Suprapubic skin (tissue), 4 donors: ENCODE data around the gene C1orf35. TPM values are rescaled to one million over a fixed set of nuclear protein-coding genes. Genes with fewer than 3 reads are reported as not detected.

Source experiments
- DNase-seq, 2 donors: peaks; one replicate each; pipeline ENCODE4 v3.0.0-alpha.2; 2019; ENCODE audit warnings: low spot score in 2 of 2
- H3K27ac ChIP-seq: fragments of 200-600 bp; sonication (generic); one replicate; pipeline ENCODE4 v1.5.1; 2019
- H3K27me3 ChIP-seq: fragments of 200-600 bp; sonication (generic); one replicate; pipeline ENCODE4 v1.5.1; 2019
- H3K36me3 ChIP-seq: fragments of 200-600 bp; sonication (generic); one replicate; pipeline ENCODE4 v1.5.1; 2019
- H3K4me1 ChIP-seq: fragments of 200-600 bp; sonication (generic); one replicate; pipeline ENCODE4 v1.5.1; 2019
- H3K4me3 ChIP-seq: fragments of 200-600 bp; sonication (generic); one replicate; pipeline ENCODE4 v1.5.1; 2019; ENCODE audit warnings: mild to moderate bottlenecking
- H3K9me3 ChIP-seq: fragments of 200-600 bp; sonication (generic); one replicate; pipeline ENCODE4 v1.5.1; 2019
- EP300 ChIP-seq: sonication (generic); formaldehyde crosslinking; IDR thresholded peaks from one replicate; pipeline ENCODE4 v1.6.1; 2017; ENCODE audit warnings: antibody characterized with exemption
- POLR2A ChIP-seq, 2 donors: fragments of 450-650 bp; IDR thresholded peaks; one replicate each; pipeline ENCODE4 v1.6.1; 2017; ENCODE audit warnings: antibody characterized with exemption in 2 of 2, mild to moderate bottlenecking in 2 of 2, moderate library complexity in 2 of 2
- POLR2AphosphoS5 ChIP-seq, 3 donors: sonication (generic); formaldehyde crosslinking; IDR thresholded peaks; one replicate each; pipeline ENCODE4 v1.6.1; 2017; ENCODE audit warnings: antibody characterized with exemption in 3 of 3
- WGBS: methylation state at CpG from one replicate; pipeline ENCODE4 v1.1.5; 2018; 5-methylcytosine and 5-hydroxymethylcytosine counted together
- total RNA-seq, 4 donors: library from RNA; depleted of rRNA; stranded (reverse); fragments of >200 nt; gene quantifications; one replicate each; pipeline ENCODE4 v1.1.0, GENCODE V29; 2016
- TF ChIP-seq, protein P1 (sequence below), 2 donors: fragments of 200-600 bp in 1 of 2; fragments of 450-650 bp in 1 of 2; sonication (generic) in 1 of 2; IDR thresholded peaks; one replicate each; pipeline ENCODE4 v1.5.1; 2016 to 2019; ENCODE audit warnings: antibody characterized with exemption in 2 of 2, mild to moderate bottlenecking in 1 of 2, moderate library complexity in 1 of 2

Gene C1orf35
- total RNA-seq, 4 donors from 2014 or later: 10.6 to 32.3 (median 17.1) TPM

DNA sequence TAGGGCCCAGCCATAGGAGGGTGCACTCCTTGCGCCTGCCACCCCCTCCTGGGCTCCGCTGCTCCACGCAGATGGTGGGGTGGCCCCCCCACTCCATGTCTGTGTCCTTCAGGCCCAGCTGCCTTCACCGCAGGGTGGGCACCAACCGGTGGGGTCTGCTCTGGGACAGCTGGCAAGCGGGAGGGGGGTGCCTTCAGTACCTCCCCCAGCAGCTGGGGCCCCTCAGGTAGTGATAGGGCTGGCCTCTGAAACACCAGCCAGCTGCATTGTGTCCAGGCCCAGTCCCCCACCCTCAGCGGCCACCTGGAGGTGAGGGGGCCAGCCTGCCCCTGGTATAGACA, 47.0 kb upstream of the C1orf35 start:
- WGBS: no CpG with 5 or more reads among the region's 7 CpGs
- peak overlapping the region; percentile 36 for H3K4me3 ChIP-seq

GRCh38 chr1:228149406-228150119, 46.4 kb upstream of the C1orf35 start, which contains the start of gene GJC2:
Gene GJC2 (plus strand): TSS chr1:228149930. CDS start chr1:228157759, 7,829 bp downstream.
- no peaks in the 10 kb centered on the region for H3K27me3 ChIP-seq
- H3K27ac ChIP-seq: peak within 1 kb of the TSS; percentile 73
- H3K9me3 ChIP-seq: no peaks in the 10 kb centered on the region
- H3K4me3 ChIP-seq: peak within 1 kb of the TSS; percentile 36
- H3K4me1 ChIP-seq: peaks cover 76% of the 10 kb centered on the region
- DNase-seq: peak in 1 of 2 donors; percentile 75
- peaks cover 40% of the 10 kb centered on the region for H3K36me3 ChIP-seq
- WGBS: 20% methylated on average over 3 of the region's 17 CpGs
- TF ChIP-seq POLR2A (IDR thresholded peaks at IDR 0.05): no peak
- TF ChIP-seq, protein P1, sequence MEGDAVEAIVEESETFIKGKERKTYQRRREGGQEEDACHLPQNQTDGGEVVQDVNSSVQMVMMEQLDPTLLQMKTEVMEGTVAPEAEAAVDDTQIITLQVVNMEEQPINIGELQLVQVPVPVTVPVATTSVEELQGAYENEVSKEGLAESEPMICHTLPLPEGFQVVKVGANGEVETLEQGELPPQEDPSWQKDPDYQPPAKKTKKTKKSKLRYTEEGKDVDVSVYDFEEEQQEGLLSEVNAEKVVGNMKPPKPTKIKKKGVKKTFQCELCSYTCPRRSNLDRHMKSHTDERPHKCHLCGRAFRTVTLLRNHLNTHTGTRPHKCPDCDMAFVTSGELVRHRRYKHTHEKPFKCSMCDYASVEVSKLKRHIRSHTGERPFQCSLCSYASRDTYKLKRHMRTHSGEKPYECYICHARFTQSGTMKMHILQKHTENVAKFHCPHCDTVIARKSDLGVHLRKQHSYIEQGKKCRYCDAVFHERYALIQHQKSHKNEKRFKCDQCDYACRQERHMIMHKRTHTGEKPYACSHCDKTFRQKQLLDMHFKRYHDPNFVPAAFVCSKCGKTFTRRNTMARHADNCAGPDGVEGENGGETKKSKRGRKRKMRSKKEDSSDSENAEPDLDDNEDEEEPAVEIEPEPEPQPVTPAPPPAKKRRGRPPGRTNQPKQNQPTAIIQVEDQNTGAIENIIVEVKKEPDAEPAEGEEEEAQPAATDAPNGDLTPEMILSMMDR (IDR thresholded peaks at IDR 0.05): no peak
- TF ChIP-seq POLR2AphosphoS5 (IDR thresholded peaks at IDR 0.05): no peak
- TF ChIP-seq EP300: no peak

More for the DNA sequence above, 47.0 kb upstream of the C1orf35 start:
- Histone ChIP-seq H3K36me3 (peaks cover 39% of the 10 kb centered on the region), H3K4me1 (peaks cover 75% of the 10 kb centered on the region), H3K9me3 (no peaks in the 10 kb centered on the region), H3K27me3 (no peaks in the 10 kb centered on the region), H3K27ac (peak overlapping the region; percentile 73)
- no peak for DNase-seq
- TF ChIP-seq POLR2AphosphoS5 (IDR thresholded peaks at IDR 0.05) (no peak), POLR2A (IDR thresholded peaks at IDR 0.05) (no peak), EP300 (no peak)
- TF ChIP-seq, protein P1 (IDR thresholded peaks at IDR 0.05): no peak

DNA sequence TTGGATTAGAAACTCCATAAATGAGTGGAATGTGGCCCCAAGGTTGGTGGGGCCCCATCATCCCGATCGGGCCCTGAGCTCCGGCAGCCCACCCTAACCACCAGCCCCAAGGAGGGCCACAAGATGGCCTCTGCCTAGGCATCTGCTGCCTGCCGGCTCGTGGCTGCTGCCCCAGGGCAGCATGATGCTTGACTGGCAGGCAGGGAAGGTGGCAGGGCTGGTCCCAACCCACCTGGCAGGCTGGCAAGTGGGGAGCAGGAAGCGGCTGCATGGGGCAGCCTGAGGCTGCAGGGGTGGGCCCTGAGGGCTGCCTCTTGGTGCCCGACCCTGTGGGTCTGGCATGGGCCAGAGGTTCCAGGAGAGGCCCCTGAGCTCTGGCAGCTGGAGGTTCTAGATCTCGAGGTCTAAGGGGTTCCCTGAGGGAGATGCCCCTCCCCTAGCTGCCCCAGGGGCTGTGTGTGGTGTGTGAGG, 45.8 kb upstream of the C1orf35 start:
- Histone ChIP-seq H3K4me1 (peaks cover 76% of the 10 kb centered on the region), H3K9me3 (no peaks in the 10 kb centered on the region), H3K4me3 (peak overlapping the region; percentile 36), H3K27ac (peak overlapping the region; percentile 73), H3K27me3 (no peaks in the 10 kb centered on the region), H3K36me3 (peaks cover 40% of the 10 kb centered on the region)
- peak in 1 of 2 donors; percentile 60 for DNase-seq
- no CpG with 5 or more reads among the region's 8 CpGs for WGBS
- TF ChIP-seq POLR2AphosphoS5 (IDR thresholded peaks at IDR 0.05): no peak
- TF ChIP-seq EP300: no peak
- TF ChIP-seq, protein P1 (IDR thresholded peaks at IDR 0.05): no peak
- no peak for TF ChIP-seq POLR2A (IDR thresholded peaks at IDR 0.05)

DNA sequence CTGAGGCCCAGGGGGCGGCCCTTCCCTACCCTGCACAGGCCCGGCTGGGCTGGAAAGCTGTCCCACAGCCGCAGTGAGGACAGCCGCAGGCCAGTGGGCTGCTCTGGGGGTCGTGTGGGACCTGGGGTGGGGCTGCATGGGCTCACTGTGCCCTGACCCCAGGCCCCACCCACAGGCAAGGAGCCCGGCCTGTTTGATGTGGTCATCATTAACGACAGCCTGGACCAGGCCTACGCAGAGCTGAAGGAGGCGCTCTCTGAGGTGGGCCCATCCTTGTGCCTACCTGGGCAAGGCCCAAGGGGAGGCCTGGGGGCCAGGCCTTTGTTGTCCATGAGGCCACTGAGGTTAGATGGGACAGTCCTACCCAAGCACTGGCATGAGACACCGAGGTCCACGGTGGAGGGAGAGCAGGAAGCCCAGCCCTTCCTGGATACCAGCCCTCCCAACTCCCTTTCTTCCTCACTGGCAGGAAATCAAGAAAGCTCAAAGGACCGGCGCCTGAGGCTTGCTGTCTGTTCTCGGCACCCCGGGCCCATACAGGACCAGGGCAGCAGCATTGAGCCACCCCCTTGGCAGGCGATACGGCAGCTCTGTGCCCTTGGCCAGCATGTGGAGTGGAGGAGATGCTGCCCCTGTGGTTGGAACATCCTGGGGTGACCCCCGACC, 45.2 kb upstream of the C1orf35 start:
- TF ChIP-seq POLR2A (IDR thresholded peaks at IDR 0.05): no peak
- no peak for TF ChIP-seq POLR2AphosphoS5 (IDR thresholded peaks at IDR 0.05)
- H3K4me1 ChIP-seq: peaks cover 81% of the 10 kb centered on the region
- H3K4me3 ChIP-seq: no peak overlapping the region
- no peaks in the 10 kb centered on the region for H3K27me3 ChIP-seq
- DNase-seq: peak in 1 of 2 donors; percentile 67
- H3K27ac ChIP-seq: peak overlapping the region; percentile 73
- 34% methylated on average over 5 of the region's 18 CpGs for WGBS
- H3K36me3 ChIP-seq: peaks cover 40% of the 10 kb centered on the region
- no peaks in the 10 kb centered on the region for H3K9me3 ChIP-seq

DNA sequence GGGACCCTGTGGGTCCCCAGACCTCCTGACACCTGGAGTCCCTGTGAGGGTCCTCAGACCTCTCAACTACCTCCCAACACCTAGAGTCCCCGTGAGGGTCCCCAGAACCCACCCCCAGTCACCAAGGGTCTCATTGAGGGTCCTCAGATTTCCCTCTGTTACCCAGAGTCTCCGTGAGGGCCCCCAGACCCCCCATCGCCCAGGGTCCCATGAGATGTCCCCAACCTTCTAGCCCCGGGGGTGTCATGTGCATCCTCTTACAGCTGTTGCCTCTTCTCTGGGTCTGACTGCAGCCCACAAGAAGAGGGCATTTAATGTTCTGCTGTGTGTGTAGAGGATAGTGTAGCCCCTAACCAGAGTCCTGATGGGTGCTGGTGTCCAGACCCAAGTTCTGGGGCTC, 44.6 kb upstream of the C1orf35 start:
- H3K27ac ChIP-seq: peak overlapping the region; percentile 27
- peaks cover 40% of the 10 kb centered on the region for H3K36me3 ChIP-seq
- no peaks in the 10 kb centered on the region for H3K27me3 ChIP-seq
- H3K4me1 ChIP-seq: peaks cover 87% of the 10 kb centered on the region
- TF ChIP-seq, protein P1 (IDR thresholded peaks at IDR 0.05): no peak
- TF ChIP-seq POLR2AphosphoS5 (IDR thresholded peaks at IDR 0.05) (no peak), POLR2A (IDR thresholded peaks at IDR 0.05) (no peak), EP300 (no peak)
- peak in 1 of 2 donors; percentile 58 for DNase-seq
- no peak overlapping the region for H3K4me3 ChIP-seq
- no peaks in the 10 kb centered on the region for H3K9me3 ChIP-seq
- 90% methylated on average over 2 of the region's 4 CpGs for WGBS
